GM12873 (cell line): ENCODE data around the gene MFAP5.

Experiments used
- TF ChIP-seq, protein P1 (sequence below): IDR thresholded peaks from 2 replicates; pipeline ENCODE4 v1.5.1; 2012; ENCODE audit warnings: low read depth, mild to moderate bottlenecking, moderate library complexity, low read length, control low read depth; ENCODE audit not compliant: insufficient read depth; ENCODE audit errors: missing control alignments

The MFAP5 gene

DNA sequence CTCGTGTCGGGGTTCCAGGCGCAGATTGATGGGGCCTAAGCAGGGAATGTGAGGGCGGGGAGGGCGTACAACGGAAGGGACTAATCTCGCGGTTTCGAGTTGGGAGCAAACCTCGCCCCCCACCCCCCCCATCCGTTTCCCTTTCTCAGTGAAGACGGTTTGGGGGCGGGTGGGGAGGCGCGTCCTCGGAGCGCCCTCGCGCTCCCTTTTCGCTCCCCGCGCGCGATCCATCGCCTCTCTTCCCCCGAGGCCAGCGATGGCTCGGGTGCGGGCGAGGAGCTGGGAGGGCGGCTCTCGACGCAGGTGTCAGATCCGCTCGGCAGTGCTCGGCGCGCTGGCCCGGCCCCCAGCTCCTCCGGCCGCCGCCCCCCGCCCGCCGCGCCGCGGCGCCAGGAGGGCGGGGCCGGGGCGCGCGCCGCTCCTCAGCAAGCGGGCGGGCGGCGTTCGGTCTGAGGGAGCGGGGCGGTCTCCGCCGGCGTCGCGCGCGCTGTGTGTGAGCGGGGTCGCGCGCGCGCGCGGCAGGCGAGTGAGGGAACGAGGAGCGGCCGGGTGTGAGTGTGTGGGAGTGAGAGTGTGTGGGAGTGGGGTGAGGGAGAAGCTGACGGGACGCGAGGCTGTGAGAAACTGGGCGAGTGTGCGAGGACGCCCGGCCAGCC lies 35.0 kb upstream of the MFAP5 start, which contains the start of gene RIMKLB:
TSS of gene RIMKLB (plus strand) at position 516 of the 656 bp plus-strand sequence. CDS start 15,876 bp downstream, outside the sequence.
- TF ChIP-seq, protein P1, sequence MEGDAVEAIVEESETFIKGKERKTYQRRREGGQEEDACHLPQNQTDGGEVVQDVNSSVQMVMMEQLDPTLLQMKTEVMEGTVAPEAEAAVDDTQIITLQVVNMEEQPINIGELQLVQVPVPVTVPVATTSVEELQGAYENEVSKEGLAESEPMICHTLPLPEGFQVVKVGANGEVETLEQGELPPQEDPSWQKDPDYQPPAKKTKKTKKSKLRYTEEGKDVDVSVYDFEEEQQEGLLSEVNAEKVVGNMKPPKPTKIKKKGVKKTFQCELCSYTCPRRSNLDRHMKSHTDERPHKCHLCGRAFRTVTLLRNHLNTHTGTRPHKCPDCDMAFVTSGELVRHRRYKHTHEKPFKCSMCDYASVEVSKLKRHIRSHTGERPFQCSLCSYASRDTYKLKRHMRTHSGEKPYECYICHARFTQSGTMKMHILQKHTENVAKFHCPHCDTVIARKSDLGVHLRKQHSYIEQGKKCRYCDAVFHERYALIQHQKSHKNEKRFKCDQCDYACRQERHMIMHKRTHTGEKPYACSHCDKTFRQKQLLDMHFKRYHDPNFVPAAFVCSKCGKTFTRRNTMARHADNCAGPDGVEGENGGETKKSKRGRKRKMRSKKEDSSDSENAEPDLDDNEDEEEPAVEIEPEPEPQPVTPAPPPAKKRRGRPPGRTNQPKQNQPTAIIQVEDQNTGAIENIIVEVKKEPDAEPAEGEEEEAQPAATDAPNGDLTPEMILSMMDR, result no peak

DNA sequence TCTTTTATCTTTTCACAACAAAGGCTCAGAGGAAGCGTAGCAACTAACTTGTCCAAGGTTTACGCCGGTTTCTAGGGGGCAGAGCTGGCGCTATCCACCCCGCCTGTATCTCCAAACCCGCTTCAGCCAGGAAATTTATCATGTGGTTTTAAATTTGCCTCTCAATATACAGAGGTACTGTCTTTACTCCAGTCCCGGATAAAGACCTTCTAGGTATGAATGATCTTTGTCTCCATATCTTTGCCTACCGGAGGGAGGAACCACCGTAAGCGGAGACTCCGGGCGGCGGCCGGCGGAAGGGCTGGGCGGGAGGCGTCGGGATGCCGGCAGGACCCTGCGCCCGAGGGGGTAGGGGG lies 34.5 kb upstream of the MFAP5 start:
- TF ChIP-seq, protein P1, result no peak

DNA sequence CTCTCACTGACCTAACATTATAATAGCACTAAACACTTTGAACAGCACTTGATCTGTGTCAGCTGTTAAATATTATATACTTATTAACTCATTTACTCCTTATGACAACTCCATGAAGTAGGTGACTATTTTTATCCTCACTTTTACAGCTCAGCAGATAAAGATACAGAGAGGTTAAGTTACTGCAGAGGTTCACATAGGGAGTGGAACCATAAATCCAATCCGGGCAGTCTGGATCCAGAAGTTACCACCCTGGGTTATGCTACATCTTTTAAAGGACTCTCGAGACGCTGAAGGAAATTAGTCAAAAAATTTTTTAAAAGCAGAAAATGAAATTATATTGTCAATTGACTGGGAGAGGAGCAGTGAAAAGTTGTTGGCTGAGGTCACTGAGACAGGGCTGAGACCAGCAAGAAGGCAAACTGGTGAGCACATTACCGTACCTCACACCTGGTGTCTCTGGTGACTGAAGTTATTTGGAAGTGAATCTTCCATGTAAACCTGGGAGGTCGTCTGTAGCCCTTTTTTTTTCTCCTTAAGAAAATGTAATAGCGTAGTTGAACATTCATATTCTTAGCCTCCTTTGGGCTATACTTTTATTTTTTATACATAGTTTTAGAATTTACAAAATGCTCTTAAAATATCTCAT lies 33.9 kb upstream of the MFAP5 start:
- TF ChIP-seq, protein P1, result no peak

DNA sequence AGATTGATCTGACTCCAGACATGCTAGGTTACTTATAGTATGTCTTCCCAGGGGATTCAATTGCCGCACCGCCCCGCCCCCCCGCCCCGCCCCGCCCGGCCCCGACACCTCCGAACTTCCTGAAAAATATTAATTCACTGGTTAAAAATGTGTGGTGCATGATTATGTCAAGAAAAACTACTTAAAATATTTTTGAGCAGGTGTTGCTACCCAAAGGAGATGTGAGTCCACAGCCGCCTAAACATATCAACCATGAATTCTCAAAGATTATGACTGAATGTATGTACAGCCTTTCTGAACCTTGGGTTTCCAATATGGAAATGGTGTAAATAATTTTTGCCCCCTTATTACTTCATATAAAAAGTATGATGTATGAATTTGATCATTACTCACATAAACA lies 32.5 kb upstream of the MFAP5 start:
- TF ChIP-seq, protein P1, result no peak

DNA sequence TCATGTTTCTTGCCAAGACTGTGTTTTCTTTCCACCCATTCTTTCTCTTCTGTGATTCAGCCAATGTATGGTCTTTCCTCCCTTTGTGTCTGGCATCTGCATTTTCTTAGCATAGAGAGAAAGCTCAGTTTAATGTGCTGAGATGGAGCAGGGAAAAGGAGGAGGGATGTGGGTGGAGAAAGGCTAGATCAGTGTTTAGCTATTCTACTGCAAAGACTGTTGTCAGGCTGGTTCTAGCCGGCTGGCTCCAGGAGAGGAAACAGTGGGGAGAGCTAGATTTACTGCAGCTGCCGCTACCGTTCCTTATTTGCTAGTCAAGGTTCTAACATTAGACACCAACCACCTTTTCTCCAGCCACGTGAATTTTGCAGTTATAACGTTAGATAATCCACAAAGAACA lies 29.9 kb upstream of the MFAP5 start:
- TF ChIP-seq, protein P1, result no peak

DNA sequence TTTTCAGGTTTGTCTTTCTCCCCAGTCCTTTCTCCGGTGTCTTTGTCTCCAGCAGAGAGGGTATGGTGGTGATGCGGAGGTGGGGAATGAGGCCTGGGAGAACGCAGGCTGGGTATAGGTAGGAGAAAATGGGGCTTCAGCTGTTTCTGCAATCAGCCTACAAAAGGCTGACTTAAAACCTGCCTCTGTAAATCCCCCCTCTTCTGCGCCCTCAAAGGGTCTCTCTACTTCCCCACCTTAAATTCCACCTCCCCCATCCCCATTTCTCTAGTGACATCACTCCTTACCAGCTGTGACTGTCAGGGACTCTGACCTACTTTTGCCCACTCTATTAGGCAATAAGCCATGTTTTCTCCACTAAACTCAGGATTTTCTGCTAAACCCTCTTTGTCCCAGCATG lies 27.1 kb upstream of the MFAP5 start:
- TF ChIP-seq, protein P1, result no peak

DNA sequence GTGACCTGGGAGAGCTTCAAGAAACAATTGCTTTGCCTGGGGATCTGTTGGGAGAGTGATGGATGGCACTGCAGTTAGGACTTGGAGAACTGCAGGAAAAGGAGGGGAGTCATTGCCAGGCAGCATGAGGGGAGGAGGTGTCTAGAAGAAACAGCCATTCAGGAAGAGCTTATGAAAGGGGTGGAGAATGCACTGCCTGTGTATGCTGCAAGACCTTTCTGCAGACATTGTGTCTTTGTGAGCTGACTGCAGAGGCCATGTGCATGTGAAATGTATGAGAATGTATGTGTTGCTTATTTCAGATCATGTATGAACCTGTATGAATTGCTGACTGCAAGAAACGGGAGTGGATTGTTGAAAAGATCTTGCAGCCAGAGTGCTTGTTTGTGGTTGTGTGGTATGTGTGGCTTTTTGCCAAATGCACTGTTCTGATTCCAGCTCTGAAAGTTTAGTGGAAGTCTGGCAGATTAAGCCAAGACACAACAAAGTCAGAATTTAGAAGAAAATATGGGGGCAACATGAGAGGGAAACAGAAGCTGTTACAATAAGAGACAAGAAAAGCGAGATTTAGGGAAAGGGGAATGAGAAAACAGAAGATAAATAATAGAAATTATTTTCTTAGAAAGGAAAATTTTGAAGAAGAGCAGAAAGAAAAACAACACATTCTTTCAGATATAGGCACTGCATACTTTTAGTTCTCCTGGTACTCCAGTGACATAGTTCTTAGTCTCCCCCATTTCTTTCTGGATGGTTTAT lies 25.4 kb upstream of the MFAP5 start:
- TF ChIP-seq, protein P1, result no peak
